ENCODE results near the gene IL22RA2.

The IL22RA2 gene

DNA sequence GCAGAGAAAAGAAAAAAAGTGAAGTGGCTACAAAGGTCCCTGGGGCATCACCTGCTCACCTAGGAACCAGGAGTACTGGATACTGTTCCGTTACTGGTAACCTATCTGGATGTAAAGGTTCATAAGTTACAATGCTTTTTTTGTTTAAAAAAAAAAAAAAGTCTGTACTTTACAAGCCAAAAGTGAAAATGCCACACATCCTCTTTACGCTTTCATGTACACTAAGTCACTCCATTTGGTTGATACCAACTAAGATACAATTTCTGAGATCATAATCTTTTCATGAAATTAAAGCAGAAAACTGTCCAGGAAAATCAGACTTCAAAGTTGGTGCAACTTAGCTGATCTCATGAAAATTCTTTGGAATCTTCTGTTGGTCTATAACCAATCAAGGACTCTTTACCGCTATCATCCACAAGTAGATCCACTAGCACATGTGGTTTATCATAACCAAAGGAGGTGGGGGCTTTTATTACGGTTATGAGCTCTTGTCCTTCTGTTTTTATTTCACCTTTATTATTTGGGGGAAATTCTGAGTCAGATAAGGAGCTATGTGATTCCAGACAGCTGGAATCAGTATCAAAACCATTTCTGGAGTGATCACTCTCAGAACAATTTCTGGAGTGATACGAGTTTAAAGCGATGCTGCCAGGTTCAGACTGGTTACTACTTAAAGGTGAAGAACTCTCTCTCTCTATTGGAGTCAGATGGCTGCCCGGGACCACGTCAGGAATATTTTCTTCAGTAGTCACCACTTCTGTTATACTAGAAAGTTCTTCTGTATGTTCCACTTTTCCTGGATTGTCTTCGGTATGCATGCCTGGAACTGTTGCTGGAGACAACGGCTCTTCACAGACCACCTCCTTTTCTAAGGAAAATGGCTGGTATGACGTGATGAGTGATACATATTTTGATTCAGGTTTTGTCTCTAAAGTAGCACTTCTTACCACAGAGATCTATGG, 24.5 kb upstream of the IL22RA2 start:
- DNase-seq (ENCODE audit: low read depth in 2 of 2) = no peak

DNA sequence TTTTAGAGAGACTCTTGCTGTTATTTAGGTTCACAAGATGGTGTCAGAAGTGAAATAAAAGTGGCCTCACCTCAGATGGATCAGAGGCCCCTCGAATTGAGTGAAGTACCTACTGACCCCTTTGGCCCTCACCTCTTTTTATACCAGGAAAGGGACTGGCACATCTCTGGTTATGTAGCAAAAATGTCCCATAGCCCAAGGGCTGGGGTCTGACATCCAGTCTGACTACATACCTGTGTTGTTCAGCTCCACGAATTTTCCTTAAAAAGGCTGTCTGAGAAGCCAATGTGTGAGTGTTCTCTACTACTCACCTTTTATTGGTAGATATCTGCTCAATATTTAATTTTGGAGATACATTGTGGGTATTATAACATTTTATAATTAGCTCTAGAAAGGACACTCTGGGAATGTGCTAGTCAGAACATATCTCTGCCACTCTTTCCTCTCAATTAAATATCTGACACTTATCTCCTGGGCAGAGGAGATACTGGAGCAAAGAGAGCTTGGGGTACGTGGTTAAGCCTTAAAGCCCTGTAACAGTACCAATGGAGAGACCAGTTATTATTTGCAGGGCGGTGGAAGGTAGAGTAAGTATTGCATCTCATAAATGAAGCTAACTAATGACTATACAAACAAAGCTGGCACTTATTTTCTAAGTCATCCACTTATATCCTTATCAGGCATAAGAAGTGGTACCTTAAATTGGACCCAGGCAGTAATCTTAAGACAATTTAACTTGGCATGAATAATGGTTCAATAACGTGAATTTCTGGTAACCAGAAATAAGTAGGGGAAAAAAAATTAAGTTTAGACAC, 20.0 kb upstream of the IL22RA2 start:
- no peak for DNase-seq (ENCODE audit: low read depth in 2 of 2)

DNA sequence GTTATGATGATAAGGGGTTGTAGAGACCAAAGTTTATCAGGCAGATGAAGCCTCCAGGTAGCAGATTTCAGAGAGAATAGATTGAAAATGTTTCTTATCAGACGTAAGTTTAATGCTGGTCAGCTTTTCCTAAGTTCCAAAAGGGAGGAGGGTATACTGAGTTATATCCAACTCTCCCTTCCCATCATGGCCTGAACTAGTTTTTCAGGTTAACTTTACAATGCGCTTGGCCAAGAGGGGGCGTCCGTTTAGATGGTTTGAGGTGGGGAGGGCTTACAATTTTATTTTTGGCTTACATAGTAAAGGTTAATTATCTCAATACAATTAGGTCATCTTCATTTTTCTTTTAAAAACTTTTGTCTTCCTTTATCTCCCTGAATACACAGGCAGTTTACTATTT, 19.4 kb upstream of the IL22RA2 start:
- DNase-seq (ENCODE audit: low read depth in 2 of 2) = no peak

DNA sequence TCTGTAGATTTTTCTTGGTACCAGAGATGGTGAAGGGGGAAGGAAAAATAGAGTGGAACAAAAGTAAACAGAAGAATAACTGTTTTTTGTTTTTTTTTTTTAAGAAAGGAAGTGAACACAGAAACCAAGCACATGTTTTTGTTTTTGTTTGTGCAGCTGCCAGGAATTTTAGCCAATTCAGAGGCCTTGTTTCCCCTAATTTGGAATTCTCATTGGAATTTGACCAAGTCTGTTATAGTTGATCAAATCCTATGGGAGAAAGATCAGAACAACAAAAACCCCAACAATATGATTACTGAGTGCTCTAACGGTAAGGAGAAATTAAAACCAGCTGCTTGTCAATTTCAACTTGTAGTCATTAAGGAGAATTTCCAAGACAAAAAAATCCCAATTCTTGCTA, 18.2 kb upstream of the IL22RA2 start:
- no peak for DNase-seq (ENCODE audit: low read depth in 2 of 2)

DNA sequence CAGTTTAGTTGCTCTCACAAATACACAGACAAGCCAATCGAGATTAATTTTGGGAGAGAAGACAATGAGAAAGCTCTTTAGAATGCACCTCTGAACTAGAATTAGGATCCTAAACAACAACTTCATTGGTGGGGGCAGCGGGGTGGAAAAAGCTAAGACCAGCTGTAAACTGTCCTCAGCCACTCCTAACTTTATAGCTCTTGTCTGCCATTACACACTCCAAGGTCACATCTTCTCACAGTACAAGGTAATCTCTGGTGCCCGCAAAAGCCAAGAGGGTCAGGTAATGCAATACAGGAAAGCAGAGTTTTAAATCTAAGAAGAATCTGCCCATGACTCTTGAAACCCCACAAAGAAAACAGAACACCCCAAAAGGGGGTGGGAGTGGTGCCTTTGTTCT, 17.8 kb upstream of the IL22RA2 start:
- no peak for DNase-seq (ENCODE audit: low read depth in 2 of 2)

DNA sequence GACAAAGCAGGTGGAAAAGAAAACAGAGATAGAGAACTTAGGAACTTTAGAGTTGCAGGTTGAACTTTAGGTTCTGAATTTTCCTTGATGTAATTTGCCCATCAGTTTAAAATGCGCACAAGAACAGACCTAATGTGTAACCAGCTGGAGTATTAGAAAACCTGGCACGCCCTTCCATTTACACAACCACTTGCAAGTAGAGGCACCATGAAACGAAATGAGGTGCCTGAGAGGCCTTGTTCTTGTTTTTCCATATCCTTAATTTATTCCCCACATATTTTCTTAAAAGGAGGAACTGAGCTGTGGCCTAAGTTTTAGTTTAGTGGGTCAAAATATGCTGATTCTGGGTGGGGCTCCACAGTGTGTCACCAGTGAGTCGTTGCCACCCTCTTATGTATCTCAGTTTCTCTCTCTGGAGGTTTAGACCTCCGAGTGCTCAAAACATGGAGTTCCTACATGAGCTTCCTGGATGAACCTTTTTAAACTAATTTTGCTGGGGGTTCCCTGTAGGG, 17.2 kb upstream of the IL22RA2 start:
- DNase-seq (ENCODE audit: low read depth in 2 of 2) = no peak

DNA sequence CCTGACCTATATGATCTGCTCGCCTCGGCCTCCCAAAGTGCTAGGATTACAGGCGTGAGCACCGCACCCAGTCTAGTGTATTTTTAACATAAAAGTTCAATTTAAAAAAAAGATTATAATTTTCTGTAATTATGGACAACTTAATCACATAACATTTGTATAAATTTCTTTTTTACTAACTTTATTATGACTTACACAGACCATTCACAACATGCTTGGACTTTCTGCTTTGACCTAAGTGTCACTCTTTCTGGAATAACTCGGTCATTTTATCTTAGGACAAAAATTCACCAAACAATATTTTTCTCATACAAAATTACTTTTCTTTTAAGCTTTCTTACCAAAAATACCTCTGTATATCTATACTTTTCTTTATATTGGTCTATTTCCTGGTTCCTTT, 15.4 kb upstream of the IL22RA2 start:
- no peak for DNase-seq (ENCODE audit: low read depth in 2 of 2)

DNA sequence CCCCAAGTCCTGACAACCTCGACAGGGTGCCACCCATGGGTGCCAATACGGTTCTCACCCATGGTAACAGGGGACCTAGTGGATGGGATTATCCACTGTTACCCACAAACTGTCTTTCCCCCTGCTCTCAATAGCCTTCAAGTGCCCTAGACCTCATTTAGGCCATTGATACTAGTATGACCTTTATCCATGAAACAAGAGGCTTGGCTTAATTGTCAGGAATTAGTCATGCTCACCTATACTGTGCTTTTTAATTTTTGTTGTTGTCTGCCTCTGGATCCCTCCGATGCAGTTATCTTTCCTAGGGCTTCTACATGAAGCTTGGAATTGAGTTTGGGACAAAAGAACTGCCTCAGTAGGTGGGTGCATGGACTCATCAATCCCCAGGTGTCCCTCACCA, 11.8 kb upstream of the IL22RA2 start:
- no peak for DNase-seq (ENCODE audit: low read depth in 2 of 2)

DNA sequence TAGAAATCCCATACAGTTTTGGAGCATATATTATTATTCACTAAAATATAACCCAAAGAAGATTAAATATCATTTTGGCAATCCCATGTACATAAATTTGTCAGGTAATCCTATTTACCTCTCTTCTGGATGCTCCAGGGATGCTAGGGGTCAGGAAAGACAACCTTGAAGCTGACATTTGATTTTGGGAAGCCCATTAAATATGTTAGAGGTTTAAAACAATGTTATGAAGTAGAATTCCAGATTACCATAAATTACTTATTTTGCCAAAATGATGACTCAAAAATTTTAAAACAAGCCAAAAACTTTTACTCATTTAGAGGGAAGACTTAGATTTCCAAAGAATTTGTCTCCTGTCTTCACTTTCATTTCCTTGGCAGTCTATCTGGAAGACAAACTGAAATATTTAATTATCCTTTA, 9.2 kb upstream of the IL22RA2 start:
- DNase-seq (ENCODE audit: low read depth in 2 of 2) = no peak

DNA sequence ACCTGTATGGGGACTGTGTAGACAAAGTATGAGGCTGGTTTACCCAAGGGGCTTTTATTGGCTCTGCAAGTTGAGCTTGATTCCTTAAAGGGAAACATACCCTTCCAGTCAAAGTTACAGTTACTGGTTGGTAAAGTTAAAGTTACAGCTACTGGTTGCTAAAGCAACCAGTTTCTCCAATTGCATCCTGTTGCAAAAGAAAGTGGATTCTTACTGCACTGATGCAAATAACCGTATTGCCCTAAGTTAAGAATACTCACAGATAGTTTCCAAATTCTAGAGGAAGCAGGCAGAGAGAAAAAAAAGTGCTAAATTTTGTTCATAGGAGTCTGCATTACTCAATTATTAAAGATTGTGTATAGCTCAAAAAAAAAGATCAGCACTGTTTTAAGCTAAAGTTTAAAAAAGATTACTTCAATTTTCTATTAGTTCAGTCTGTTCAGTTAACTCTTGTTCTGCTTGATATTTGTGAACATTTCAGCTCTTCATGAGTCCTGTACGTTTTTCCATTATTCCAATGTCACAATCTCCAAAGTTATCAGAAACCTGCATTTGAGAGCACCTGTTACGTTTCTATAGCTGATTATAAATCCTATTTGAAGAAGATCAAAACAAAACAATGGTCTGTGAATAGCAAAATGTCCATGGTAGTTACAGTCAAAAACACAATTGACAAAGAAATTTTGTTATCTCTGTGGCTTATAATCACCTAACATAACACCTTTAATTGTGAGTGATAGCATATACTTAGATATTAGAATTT, 8.6 kb upstream of the IL22RA2 start:
- no peak for DNase-seq (ENCODE audit: low read depth in 2 of 2)

DNA sequence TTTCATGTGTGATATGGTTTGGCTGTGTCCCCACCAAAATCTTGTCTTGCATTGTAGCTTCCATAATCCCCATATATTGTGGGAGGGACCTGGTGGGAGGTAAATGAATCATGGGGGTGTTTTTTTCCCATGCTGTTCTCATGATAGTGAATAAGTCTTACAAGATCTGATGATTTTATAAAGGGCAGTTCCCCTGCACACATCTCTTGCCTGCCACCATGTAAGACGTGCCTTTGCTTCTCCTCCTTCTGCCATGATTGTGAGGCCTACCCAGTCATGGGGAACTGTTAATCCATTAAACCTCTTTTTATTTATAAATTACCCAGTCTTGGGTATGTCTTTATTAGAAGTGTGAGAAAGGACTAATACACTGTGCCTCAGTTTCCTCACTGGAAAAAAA, 4.2 kb upstream of the IL22RA2 start:
- DNase-seq (ENCODE audit: low read depth in 2 of 2) = no peak

DNA sequence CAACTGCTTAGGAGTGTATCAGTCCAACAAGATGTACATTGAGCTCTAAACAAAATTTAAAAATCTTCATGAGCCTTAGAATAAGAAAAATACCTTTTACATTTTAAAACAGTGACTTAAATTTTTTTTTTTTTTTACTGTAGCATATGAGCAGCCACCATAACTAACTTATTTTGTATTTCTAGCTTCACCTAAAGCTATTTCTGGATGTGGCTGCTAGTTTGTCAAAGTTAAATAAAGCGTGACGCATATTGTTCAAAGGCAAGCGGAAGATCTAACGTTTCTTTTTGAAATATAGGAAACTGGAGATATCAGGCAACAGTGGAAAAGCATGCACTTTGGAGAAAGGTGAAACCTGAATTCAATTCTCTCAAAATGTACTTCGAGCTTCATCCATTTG, 3.3 kb upstream of the IL22RA2 start:
- DNase-seq (ENCODE audit: low read depth in 2 of 2) = no peak

DNA sequence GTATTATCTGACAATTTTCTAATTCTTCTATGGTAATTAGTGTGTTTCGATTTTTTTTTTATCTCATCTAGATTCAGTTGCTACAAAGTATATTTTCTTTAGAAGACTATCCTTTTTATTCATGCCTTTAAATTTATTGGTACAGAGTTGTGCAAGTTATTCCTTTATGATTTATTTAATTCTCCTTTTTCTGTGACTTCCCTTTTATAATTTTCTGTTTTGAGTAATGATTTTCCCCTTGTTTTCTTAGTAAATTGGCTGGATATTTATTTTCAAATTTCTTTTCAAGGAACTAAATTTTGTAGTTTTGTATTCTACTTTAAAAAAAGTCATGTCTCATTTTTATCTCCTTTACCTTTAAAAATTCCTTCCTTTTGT, 2.4 kb upstream of the IL22RA2 start:
- no peak for DNase-seq (ENCODE audit: low read depth in 2 of 2)

DNA sequence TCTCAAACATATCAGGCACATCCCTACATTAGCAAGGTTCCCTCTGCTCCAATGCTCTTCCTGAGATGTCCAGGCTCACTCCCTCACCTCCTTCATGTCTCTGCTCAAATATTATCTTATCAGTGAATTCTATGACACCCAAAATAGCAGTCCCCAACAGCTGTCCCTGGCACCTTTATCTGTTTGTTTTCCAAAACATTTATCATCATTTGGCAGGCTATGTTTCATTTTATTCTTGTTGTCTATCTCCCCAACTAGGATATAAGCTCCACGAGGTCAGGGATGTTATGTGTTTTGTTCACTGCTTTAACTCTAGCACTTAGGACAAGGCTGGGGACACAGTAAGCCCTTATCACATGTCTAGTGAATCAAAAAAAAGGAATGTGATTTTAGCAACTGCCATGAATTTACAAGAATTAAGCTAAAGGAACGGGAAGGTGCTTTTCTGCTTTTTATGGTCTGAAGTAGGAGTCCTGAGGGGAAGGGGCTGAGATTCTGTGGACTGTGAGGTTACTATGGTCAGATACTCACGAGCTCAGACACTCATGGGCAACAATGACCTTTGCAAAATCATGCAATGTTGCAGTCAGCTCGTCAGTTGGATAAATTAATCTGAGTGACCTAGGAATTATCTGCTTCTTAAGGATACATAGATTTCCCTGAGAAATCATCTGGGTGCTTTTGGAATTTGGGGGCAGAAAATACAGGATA, 1.9 kb upstream of the IL22RA2 start:
- no peak for DNase-seq (ENCODE audit: low read depth in 2 of 2)

DNA sequence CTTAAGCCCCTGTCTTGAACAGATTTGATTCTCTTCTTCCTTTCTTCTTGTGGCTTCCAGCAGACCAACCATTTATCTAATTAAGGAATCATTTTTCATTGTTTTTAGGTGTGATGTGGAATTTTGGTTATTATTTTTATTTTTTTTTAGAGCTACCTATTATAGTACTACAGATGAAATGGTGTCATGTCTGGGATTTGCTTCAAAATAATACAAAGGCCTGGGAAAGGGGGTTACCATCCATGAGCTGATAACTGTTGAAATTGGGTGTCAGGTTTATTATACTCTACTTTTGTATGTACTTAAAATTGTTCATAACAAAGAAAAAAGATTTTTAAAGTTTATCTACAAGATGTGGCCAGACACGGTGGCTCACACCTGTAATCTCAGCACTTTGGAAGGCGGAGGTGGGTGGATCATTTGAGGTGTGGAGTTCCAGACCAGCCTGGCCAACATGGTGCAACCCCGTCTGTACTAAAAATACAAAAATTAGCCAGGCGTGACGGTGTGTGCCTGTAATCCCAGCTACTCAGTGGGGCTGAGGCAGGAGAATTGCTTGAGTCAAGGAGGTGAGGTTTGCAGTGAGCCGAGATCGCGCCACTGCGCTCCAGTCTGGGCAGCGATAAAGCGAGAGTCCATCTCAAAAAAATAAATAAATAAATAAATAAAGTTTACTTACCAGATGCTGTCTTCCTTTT, 561 bp downstream of the IL22RA2 start:
- no peak for DNase-seq (ENCODE audit: low read depth in 2 of 2)

DNA sequence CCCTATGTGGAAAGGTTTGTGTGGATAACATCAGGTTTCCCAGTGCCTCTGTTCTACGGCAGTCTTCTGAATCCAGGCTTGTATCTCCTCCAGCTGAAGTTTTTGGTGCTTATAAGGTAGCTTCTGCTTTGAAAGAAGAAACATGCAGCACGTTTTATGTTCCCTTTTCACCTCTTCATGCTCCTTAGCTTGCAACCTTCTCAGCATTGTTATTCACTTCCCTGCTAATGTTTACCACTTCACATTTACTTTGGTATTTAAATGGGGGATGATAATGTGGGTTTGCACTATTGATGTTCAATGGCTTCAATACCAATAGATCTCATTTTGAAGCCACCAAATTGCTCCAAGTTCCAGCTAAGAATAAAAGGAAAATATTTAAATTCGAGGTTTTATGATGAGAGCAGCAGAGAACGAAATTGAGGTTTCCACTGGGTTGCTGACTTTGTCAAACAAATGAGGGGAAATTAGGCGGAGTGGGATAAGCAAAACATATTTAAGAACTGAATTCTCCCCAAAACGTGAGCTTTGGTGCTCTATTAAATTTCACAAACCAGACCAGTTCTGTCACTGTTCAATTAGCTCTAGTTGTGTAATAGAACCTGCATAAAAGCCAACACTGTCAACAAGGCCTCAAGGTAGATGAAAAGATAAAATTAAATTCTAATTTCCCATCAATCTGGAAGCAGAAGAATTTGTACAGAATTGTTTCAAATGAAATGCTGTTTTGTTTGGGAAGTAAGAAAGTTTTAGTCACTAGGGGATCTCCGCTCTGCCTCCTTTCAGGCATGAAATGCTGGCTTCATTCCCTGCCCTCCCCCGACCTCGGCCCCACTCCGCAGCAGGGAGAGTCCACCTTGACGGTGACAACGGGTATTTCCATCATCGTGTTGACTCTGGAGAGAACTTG, 1.4 kb downstream of the IL22RA2 start:
- DNase-seq (ENCODE audit: low read depth in 2 of 2) = no peak

DNA sequence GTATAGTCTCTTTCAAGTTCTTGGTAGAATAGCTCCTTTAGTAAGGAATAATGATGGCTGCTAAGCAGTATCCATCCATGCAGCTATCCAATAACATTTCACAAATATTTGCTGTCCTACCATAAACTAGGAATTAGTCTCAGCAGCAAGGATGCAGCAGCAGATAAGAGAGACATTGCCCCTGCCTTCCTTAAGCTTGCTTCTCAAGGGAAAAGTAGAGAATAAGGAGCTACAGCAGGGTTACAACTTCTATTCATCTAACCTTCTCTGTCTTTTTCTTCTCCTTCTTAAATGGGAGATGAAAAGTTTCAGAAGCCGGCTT, 2.4 kb downstream of the IL22RA2 start:
- no peak for DNase-seq (ENCODE audit: low read depth in 2 of 2)

DNA sequence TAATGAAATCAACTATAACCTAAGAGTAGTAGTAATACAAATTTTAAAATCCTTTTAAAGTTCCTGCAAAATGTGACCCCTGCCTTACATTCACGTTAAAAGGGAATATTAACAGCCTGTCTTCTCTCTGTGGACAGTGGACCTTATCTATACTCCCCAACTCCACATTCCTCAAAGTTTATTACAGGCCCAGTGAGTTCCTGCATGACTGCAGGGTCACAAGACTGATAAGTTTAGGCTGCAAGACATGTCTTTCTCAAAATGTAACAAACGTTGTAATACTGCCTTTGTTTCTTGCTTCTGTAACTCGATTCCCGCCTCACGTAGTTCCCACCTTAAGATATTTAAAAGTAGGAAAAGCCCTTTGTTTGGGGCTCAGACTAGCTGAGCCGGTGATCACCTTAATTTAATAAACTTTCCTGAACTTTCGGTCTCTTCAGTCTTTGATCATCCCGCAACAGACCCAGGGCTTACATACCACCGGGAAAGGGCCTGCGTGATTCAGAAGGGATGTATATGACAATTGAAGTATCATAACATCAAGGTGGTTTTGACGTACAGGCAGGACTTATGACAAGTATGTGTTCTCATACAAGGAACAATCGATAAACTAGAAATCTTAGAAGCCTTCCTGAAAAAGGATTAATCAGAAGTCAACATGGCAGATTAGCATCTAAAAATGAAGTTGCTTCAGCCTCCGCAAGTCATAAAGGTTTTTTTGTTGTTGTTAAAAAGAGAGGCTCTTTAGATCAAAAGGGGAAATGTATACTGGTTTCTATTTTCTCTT, 3.0 kb downstream of the IL22RA2 start:
- DNase-seq (ENCODE audit: low read depth in 2 of 2) = no peak
